Aorta (tissue), 5 donors: ENCODE results near the gene KIF26B. TPM values are rescaled to one million over a fixed set of nuclear protein-coding genes. Genes with fewer than 3 reads are reported as not detected.

ENCODE experiments used
- ATAC-seq: fragments of 200-7000 bp; cut with Tn5 transposase; one replicate; pipeline ENCODE4 v1.9.1; 2022; ENCODE audit warnings: moderate library complexity; ENCODE audit not compliant: low FRiP score
- DNase-seq, 2 donors: peaks; one replicate each; pipeline ENCODE4 v3.0.0-alpha.2; 2020
- H3K27ac ChIP-seq, 2 donors: one replicate each; pipeline ENCODE4 v1.5.1; 2013; ENCODE audit warnings: low read length in 2 of 2, mild to moderate bottlenecking in 2 of 2, moderate library complexity in 2 of 2, control low read depth in 1 of 2, inconsistent platforms in 1 of 2, low read depth in 1 of 2
- H3K27me3 ChIP-seq, 2 donors: one replicate each; pipeline ENCODE4 v1.6.1; 2013; ENCODE audit warnings: control low read depth in 1 of 2, low read length in 1 of 2, mild to moderate bottlenecking in 1 of 2, moderate library complexity in 1 of 2; ENCODE audit not compliant: insufficient read depth in 2 of 2, control insufficient read depth in 1 of 2
- H3K36me3 ChIP-seq, 2 donors: one replicate each; pipeline ENCODE4 v1.6.1; 2013; ENCODE audit warnings: control low read depth in 1 of 2, low read length in 1 of 2, mild to moderate bottlenecking in 1 of 2; ENCODE audit not compliant: insufficient read depth in 2 of 2, control insufficient read depth in 1 of 2
- H3K4me1 ChIP-seq, 2 donors: one replicate each; pipeline ENCODE4 v1.6.1; 2013; ENCODE audit warnings: low read length in 2 of 2, control low read depth in 1 of 2, mild to moderate bottlenecking in 1 of 2, moderate library complexity in 1 of 2; ENCODE audit not compliant: insufficient read depth in 2 of 2, control insufficient read depth in 1 of 2
- H3K4me3 ChIP-seq, 2 donors: one replicate each; pipeline ENCODE4 v1.5.1; 2013; ENCODE audit warnings: low read length in 2 of 2, control low read depth in 1 of 2, mild to moderate bottlenecking in 1 of 2
- H3K9me3 ChIP-seq: one replicate; pipeline ENCODE4 v1.6.1; 2013; ENCODE audit warnings: mild to moderate bottlenecking, low read length; ENCODE audit not compliant: control insufficient read depth
- WGBS, 2 donors: extraction: QIAGEN DNeasy Blood & Tissue Kit; methylation state at CpG; one replicate each; pipeline ENCODE4 v1.1.7; 2013; 5-methylcytosine and 5-hydroxymethylcytosine counted together
- intact Hi-C, 2 donors: fragments of 100-400 bp; cut with DNase I; formaldehyde crosslinking; loops; one replicate each; pipeline versions ENCODE4 v1.14.2 to v1.15.0; 2022
- polyA plus RNA-seq, 2 donors: library from polyadenylated mRNA; stranded (reverse); fragments of 200-250 nt; gene quantifications; one replicate each; pipeline ENCODE4 v1.2.3, GENCODE V29; 2013
- total RNA-seq, 2 donors: library from RNA; stranded (reverse); fragmentation: NEBNext Ultra II Directional; extraction: Animal tissue kit (Norgen Biotek cat#: 25700); gene quantifications; one replicate each; pipeline ENCODE4 v1.2.1, GENCODE V29; 2021
- donor health status: healthy with polysubstance abuse.
- donor health status: Bipolar disorder and iron deficiency.
- donor health status: DM: no; HTN: no; CAD: no.
- donor health status: DM: no; HTN: no; CAD: no.
- donor health status: DM: yes; HTN: yes; CAD: no.

Gene KIF26B
- total and polyA plus RNA-seq, 4 donors = under 0.01 to 0.58 (median 0.30) TPM

- ATAC-seq = no peak
- Histone ChIP-seq H3K4me1 (no peaks in the 10 kb centered on the region), H3K4me3 (no peak overlapping the region), H3K36me3 (no peaks in the 10 kb centered on the region), H3K27ac (no peak overlapping the region), H3K9me3 (no peaks in the 10 kb centered on the region), H3K27me3 (no peaks in the 10 kb centered on the region)
- DNase-seq = no peak
- intact Hi-C loops = no loop called here
- 81 to 85% methylated on average over 8 of the region's 8 CpGs for WGBS, 2 donors
These were observed 10.9 kb upstream of the KIF26B start for GRCh38 chr1:245143849-245144248.

- intact Hi-C loops = no loop called here
- DNase-seq = no peak
- no peak for ATAC-seq
- no peak overlapping the region for H3K4me3 ChIP-seq
- H3K27me3 ChIP-seq = no peaks in the 10 kb centered on the region
- H3K36me3 ChIP-seq = no peaks in the 10 kb centered on the region
- H3K4me1 ChIP-seq = no peaks in the 10 kb centered on the region
- no peak overlapping the region for H3K27ac ChIP-seq
- WGBS, 2 donors = 73 to 78% methylated on average over 3 of the region's 3 CpGs
- H3K9me3 ChIP-seq = no peaks in the 10 kb centered on the region
These were observed 6.7 kb upstream of the KIF26B start for GRCh38 chr1:245148069-245148468.

DNA sequence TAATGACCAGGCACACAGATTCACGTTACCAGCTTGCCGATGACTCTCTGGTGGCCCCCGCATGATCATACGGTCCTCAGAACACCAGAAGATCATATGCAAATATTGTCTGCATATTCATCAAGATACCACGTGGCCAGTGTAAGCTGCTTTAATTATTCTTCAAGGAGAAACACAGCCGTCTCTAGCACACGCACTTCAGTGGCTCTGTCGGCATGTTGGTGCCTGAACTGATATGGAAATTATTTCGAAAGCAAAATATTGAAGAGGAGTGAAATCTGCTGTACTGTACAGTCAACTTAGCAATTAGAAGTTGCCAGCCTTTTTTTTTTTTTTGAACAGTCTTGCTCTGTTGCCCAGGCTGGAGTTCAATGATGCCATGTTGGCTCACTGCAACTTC lies 5.9 kb upstream of the KIF26B start:
- 63 to 67% methylated on average over 9 of the region's 9 CpGs for WGBS, 2 donors

DNA sequence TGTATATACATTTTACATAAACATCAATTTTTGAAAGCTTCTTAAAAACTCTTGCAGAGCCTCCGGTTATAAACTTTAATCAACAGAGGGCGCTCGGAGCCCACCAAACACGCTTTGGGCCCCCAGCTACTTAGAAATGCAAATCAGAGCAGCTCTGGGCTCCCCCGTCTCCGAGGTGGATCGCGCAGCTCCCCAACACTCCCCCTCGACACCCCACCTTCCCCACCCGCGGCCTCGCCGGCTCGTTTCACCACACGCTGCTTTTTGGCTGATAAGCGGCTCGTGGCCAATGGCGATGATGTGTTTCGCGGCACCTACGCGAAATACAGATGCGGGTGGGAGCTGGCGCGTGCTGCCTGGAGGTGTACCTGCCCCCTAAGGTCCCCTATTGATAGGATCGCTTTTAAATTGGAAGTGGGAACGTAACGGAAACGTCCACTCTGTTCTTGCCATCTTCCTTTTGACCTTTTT lies 1.7 kb upstream of the KIF26B start:
- Histone ChIP-seq H3K4me1 (no peaks in the 10 kb centered on the region), H3K36me3 (no peaks in the 10 kb centered on the region), H3K9me3 (no peaks in the 10 kb centered on the region), H3K27ac (no peak overlapping the region), H3K27me3 (no peaks in the 10 kb centered on the region), H3K4me3 (peak overlapping the region; percentile 16 to 33)
- peak; percentile 53 to 80 for DNase-seq
- intact Hi-C loops = loop anchor here in 1 of 2 donors (5.0 to 10.0 kb wide), 2 partner anchors 852 to 1339 kb away; no protein-coding TSS in a partner anchor
- ATAC-seq = peak; percentile 29
- WGBS, 2 donors = 1% methylated on average over 29 of the region's 29 CpGs

More for the DNA sequence above, 5.9 kb upstream of the KIF26B start:
- Histone ChIP-seq H3K27ac (no peak overlapping the region), H3K36me3 (no peaks in the 10 kb centered on the region), H3K4me1 (no peaks in the 10 kb centered on the region), H3K4me3 (no peak overlapping the region), H3K27me3 (no peaks in the 10 kb centered on the region), H3K9me3 (no peaks in the 10 kb centered on the region)
- DNase-seq = no peak
- no peak for ATAC-seq
- intact Hi-C loops = no loop called here

- Histone ChIP-seq H3K27ac (no peak overlapping the region), H3K36me3 (no peaks in the 10 kb centered on the region), H3K9me3 (no peaks in the 10 kb centered on the region), H3K27me3 (no peaks in the 10 kb centered on the region), H3K4me1 (no peaks in the 10 kb centered on the region), H3K4me3 (peak overlapping the region; percentile 33 to 49)
- intact Hi-C loops = loop anchor here in 1 of 2 donors (5.0 to 10.0 kb wide), 2 partner anchors 851 to 1339 kb away; no protein-coding TSS in a partner anchor
- ATAC-seq = peak; percentile 13
- 2% methylated on average over 59 to 76 of the region's 76 CpGs for WGBS, 2 donors
- peak in 1 of 2 donors; percentile 80 for DNase-seq
These were observed 995 bp upstream of the KIF26B start for GRCh38 chr1:245153552-245154428.

- H3K4me3 ChIP-seq = peak overlapping the region; percentile 27 to 33
- no peaks in the 10 kb centered on the region for H3K4me1 ChIP-seq
- 0 to 1% methylated on average over 45 to 57 of the region's 57 CpGs for WGBS, 2 donors
- H3K27ac ChIP-seq = no peak overlapping the region
- ATAC-seq = no peak
- H3K27me3 ChIP-seq = peaks cover 0 to 2% of the 10 kb centered on the region in 2 donors
- no peak for DNase-seq
- H3K9me3 ChIP-seq = no peaks in the 10 kb centered on the region
- H3K36me3 ChIP-seq = no peaks in the 10 kb centered on the region
- intact Hi-C loops = loop anchor here (5.0 to 10.0 kb wide), 2 partner anchors 849 to 1337 kb away; no protein-coding TSS in a partner anchor
These were observed 671 bp downstream of the KIF26B start for GRCh38 chr1:245155272-245156040.

DNA sequence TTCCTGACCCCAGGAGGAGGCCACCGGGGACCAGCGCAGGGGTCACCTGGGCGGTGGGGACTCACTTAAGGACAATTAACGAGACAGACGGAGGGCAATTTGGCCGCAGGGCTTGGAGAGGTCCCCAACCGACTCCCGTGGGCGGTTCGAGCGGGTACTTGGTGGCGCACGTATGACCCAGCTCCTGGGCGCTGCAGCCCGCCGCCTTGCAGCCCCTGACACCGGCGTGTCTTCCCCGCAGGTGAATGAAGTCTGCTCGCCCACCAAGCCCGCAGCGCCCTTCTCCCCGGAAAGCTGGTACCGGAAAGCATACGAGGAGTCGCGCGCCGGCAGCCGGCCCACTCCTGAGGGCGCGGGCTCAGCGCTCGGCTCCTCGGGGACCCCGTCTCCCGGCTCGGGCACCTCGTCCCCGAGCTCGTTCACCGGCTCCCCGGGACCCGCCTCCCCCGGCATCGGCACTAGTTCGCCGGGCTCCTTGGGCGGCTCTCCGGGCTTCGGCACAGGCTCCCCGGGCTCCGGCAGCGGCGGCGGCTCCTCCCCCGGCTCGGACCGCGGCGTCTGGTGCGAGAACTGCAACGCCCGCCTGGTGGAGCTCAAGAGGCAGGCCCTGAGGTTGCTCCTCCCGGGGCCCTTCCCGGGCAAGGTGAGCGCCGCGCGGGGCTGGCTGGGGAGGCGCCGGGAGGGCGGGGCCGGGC lies 1.4 kb downstream of the KIF26B start:
- peak overlapping the region in 1 of 2 donors; percentile 18 for H3K4me3 ChIP-seq
- intact Hi-C loops = loop anchor here (5.0 to 10.0 kb wide), 2 partner anchors 849 to 1336 kb away; no protein-coding TSS in a partner anchor
- no peaks in the 10 kb centered on the region for H3K4me1 ChIP-seq
- H3K27me3 ChIP-seq = peaks cover 0 to 2% of the 10 kb centered on the region in 2 donors
- no peak overlapping the region for H3K27ac ChIP-seq
- DNase-seq (peak; percentile 81 to 89), ATAC-seq (peak; percentile 81)
- no peaks in the 10 kb centered on the region for H3K36me3 ChIP-seq
- no peaks in the 10 kb centered on the region for H3K9me3 ChIP-seq
- 1% methylated on average over 48 to 74 of the region's 74 CpGs for WGBS, 2 donors
